Stimulated activated naive CD8-positive, alpha-beta T cell treated with anti-CD3 and anti-CD28 coated beads, Interleukin-15, amount 100 ng/mL, for 72 hours (primary cell): Measurements from ENCODE around the gene SLC38A10.
A peak's percentile ranks its signal among the peaks of the same experiment; 100 is the strongest.

Source experiments
- ATAC-seq: fragments of 150-1000 bp; cut with Tn5 transposase; 2 replicates; pipeline ENCODE4 v1.10.0; 2021; ENCODE audit warnings: mild to moderate bottlenecking, moderate library complexity
- DNase-seq, 2 donors: peaks; one replicate each; pipeline ENCODE4 v3.0.0; 2021 to 2022
- H3K27ac Mint-ChIP-seq, 2 donors: one replicate each; pipeline ENCODE4 v1.8.0; 2022; ENCODE audit warnings: mild to moderate bottlenecking in 2 of 2, mixed read lengths in 2 of 2, moderate library complexity in 2 of 2
- H3K27me3 Mint-ChIP-seq: one replicate; pipeline ENCODE4 v1.8.0; 2022; ENCODE audit warnings: mixed read lengths
- H3K4me1 Mint-ChIP-seq: one replicate; pipeline ENCODE4 v1.8.0; 2022; ENCODE audit warnings: mild to moderate bottlenecking, mixed read lengths
- H3K4me3 Mint-ChIP-seq, 2 donors: one replicate each; pipeline ENCODE4 v1.8.0; 2022; ENCODE audit warnings: mild to moderate bottlenecking in 2 of 2, mixed read lengths in 2 of 2, moderate library complexity in 1 of 2
- H3K9me3 Mint-ChIP-seq, 2 donors: one replicate each; pipeline ENCODE4 v1.8.0; 2022; ENCODE audit warnings: mixed read lengths in 2 of 2

Gene SLC38A10

GRCh38 chr17:81333616-81334368 lies 38.7 kb upstream of the SLC38A10 start:
- peaks cover 56% of the 10 kb centered on the region for H3K27me3 Mint-ChIP-seq
- no peak for DNase-seq
- no peaks in the 10 kb centered on the region for H3K9me3 Mint-ChIP-seq
- H3K27ac Mint-ChIP-seq, result no peak overlapping the region
- no peak overlapping the region for H3K4me3 Mint-ChIP-seq
- no peaks in the 10 kb centered on the region for H3K4me1 Mint-ChIP-seq
- peak; percentile 7 for ATAC-seq

GRCh38 chr17:81332914-81333528 lies 37.9 kb upstream of the SLC38A10 start:
- H3K9me3 Mint-ChIP-seq, result no peaks in the 10 kb centered on the region
- ATAC-seq (no peak), DNase-seq (no peak)
- no peaks in the 10 kb centered on the region for H3K4me1 Mint-ChIP-seq
- H3K4me3 Mint-ChIP-seq, result no peak overlapping the region
- H3K27me3 Mint-ChIP-seq, result peaks cover 48% of the 10 kb centered on the region
- H3K27ac Mint-ChIP-seq, result no peak overlapping the region

GRCh38 chr17:81332118-81332834 lies 37.2 kb upstream of the SLC38A10 start:
- H3K4me1 Mint-ChIP-seq, result no peaks in the 10 kb centered on the region
- no peak for ATAC-seq
- H3K9me3 Mint-ChIP-seq, result no peaks in the 10 kb centered on the region
- no peak for DNase-seq
- peaks cover 41% of the 10 kb centered on the region for H3K27me3 Mint-ChIP-seq
- no peak overlapping the region for H3K4me3 Mint-ChIP-seq
- no peak overlapping the region for H3K27ac Mint-ChIP-seq

DNA sequence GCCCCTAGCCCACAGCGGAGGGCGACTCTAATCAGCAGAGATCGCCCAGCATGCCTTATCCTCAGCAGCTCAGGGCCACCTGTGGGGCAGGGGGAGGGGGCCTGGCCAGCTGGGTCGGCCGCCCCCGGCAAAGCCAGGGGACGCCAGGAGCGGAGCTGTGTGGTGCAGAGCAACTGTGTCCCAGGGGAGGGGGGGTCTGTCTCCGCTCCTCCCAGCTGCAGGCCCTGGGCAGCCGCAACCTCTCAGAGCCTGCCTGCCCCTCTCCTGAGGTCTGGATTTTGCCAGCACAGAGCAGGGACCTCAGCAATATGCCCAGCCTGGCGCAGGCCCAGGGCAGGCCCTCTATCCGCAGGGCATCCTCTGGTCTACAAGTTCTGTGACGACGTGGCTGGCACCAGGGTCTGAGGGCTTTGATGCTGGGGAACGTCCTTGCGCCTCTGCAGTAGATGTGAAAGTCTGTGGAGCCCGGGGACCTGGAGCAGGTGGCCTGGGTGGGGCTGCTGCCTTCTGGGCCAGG lies 36.5 kb upstream of the SLC38A10 start:
- no peak overlapping the region for H3K4me3 Mint-ChIP-seq
- H3K27me3 Mint-ChIP-seq, result peaks cover 37% of the 10 kb centered on the region
- no peaks in the 10 kb centered on the region for H3K9me3 Mint-ChIP-seq
- no peak for DNase-seq
- ATAC-seq, result no peak
- H3K27ac Mint-ChIP-seq, result no peak overlapping the region
- H3K4me1 Mint-ChIP-seq, result no peaks in the 10 kb centered on the region

GRCh38 chr17:81330884-81331245 lies 35.8 kb upstream of the SLC38A10 start:
- Mint-ChIP-seq H3K27me3 (peaks cover 31% of the 10 kb centered on the region), H3K9me3 (no peaks in the 10 kb centered on the region), H3K27ac (no peak overlapping the region), H3K4me1 (no peaks in the 10 kb centered on the region), H3K4me3 (no peak overlapping the region)
- DNase-seq (no peak), ATAC-seq (no peak)

DNA sequence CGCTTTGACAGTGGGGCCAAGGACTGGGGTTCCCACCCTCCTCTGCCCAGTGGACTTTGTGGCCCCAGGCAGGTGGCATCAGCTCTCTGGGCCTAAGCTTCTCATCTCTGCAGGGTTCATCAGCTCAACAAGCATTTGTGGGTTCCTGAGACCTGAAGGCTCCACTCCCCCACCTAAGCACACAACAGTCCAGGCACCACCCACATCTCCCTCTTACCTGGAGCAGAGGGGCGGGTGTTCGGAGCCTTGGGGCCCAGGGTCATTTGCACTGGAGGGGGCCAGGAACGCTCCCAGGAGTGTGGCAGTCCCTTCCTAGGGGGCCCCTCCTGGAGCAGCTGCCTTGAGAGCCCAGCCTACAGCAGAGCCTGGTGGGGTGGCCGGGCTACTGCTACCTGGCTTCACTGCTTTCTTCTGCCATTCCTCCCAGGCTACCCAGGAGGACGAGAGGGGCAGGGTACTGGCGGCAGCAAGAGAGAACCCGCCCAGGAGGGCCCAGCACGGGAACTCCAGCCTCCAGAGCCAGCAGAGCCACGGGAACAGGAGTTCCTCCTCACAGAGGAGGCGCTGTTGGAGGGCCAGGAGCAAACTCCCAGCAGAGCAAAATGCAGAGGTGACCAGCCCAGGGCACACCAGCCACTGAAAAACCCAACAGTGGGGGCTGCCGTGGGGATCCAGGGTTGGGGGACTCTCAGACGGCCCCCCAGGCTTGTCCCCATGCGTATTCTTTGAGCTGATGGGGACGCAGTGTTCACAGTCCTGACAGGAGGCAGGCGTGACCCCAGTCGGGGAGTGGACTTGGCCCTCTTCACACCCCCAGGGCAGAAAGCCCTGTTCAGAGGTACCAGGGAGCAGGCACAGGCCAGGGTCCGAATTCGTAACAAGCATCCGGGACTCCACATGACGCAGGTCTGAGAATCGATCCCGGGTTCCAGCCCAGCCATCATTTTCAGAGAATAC lies 35.1 kb upstream of the SLC38A10 start:
- no peak overlapping the region for H3K4me3 Mint-ChIP-seq
- H3K27me3 Mint-ChIP-seq, result peaks cover 26% of the 10 kb centered on the region
- ATAC-seq, result no peak
- no peaks in the 10 kb centered on the region for H3K9me3 Mint-ChIP-seq
- no peak overlapping the region for H3K27ac Mint-ChIP-seq
- no peak for DNase-seq
- no peaks in the 10 kb centered on the region for H3K4me1 Mint-ChIP-seq

- Mint-ChIP-seq H3K4me1 (no peaks in the 10 kb centered on the region), H3K27ac (no peak overlapping the region), H3K27me3 (peaks cover 20% of the 10 kb centered on the region), H3K9me3 (no peaks in the 10 kb centered on the region), H3K4me3 (no peak overlapping the region)
- no peak for DNase-seq
- ATAC-seq, result no peak
Observed at GRCh38 chr17:81328978-81329926, 34.1 kb upstream of the SLC38A10 start.

GRCh38 chr17:81328489-81328888 lies 33.4 kb upstream of the SLC38A10 start:
- H3K27me3 Mint-ChIP-seq, result peaks cover 13% of the 10 kb centered on the region
- no peaks in the 10 kb centered on the region for H3K4me1 Mint-ChIP-seq
- no peak for DNase-seq
- no peak overlapping the region for H3K4me3 Mint-ChIP-seq
- no peak overlapping the region for H3K27ac Mint-ChIP-seq
- ATAC-seq, result no peak
- no peaks in the 10 kb centered on the region for H3K9me3 Mint-ChIP-seq

DNA sequence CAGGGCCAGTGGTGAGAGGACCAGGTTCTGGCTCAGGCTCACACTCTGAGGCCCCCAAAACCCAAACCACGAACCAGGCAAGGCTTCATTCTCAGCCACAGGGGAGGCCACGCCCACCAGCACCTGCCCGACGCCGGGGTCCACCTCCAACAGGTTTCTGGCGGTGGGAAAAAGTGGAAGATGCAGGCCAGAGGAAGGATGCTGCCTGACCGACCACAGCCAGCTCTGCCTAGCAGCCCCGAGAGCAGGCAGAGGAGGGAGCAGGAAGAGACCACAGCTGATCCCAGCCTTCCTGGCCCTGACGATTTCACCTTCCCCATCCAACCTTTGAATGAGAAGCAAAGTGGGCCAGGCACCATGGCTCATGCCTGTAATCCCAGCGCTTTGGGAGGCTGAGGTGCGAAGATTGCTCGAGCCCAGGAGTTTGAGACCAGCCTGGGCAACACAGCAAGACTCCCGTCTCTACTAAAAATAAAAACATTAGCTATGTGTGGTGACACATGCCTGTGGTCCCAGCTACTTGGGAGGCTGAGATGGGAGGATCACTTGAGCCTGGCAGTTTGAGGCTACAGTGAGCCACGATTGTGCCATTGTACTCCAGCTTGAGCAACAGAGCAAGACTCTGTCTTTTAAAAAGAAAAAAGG lies 30.7 kb upstream of the SLC38A10 start:
- no peaks in the 10 kb centered on the region for H3K9me3 Mint-ChIP-seq
- DNase-seq, result no peak
- no peak overlapping the region for H3K27ac Mint-ChIP-seq
- H3K27me3 Mint-ChIP-seq, result no peaks in the 10 kb centered on the region
- ATAC-seq, result no peak
- H3K4me1 Mint-ChIP-seq, result no peaks in the 10 kb centered on the region
- no peak overlapping the region for H3K4me3 Mint-ChIP-seq

DNA sequence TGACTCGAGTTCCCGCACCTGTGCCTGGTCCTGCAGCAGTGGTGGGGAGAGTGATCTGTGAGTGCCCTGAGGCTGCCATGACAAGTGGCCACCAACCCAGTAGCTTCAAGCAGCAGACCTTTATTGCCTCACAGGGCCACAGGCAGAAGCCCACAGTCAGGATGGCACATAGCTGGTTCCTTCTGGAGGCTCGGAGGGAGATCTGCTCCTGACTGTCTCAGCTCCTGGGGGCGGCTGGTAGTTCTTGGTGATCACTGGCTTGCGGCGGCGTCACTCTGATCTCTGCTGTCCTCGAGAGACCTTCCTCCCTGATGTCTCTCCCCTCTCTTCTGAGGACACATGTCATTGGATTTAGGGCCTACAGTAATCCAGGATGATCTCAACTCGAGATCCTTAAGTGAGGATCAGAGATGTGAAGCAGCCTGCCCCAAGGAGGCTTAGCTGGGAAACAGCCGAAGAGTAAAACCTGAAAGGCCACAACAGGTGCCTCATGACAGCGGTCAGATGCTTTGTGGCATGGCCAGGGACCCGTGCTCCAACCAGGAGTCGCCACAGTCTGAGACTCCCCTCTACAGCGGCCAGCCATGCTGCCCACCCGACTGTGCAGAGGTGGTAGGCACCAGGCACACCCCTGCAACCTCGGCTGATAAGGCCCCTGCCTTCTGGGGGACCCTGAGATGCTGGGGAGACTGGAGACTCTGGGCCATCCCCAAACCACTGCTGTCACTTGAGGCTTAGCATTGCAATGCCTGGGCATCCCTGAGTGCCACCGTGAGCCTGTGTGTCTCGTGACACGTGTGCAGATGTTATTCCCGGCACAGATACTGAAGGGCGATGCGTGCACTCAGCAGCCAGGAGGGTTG lies 30.0 kb upstream of the SLC38A10 start:
- Mint-ChIP-seq H3K27me3 (no peaks in the 10 kb centered on the region), H3K9me3 (no peaks in the 10 kb centered on the region), H3K27ac (no peak overlapping the region), H3K4me1 (no peaks in the 10 kb centered on the region), H3K4me3 (no peak overlapping the region)
- no peak for ATAC-seq
- DNase-seq, result no peak

GRCh38 chr17:81324177-81324850 lies 29.2 kb upstream of the SLC38A10 start:
- Mint-ChIP-seq H3K27ac (no peak overlapping the region), H3K9me3 (no peaks in the 10 kb centered on the region), H3K4me3 (no peak overlapping the region), H3K4me1 (no peaks in the 10 kb centered on the region), H3K27me3 (no peaks in the 10 kb centered on the region)
- ATAC-seq (no peak), DNase-seq (no peak)

- Mint-ChIP-seq H3K27me3 (no peaks in the 10 kb centered on the region), H3K9me3 (no peaks in the 10 kb centered on the region), H3K27ac (no peak overlapping the region), H3K4me3 (no peak overlapping the region), H3K4me1 (no peaks in the 10 kb centered on the region)
- ATAC-seq (no peak), DNase-seq (no peak)
Observed at GRCh38 chr17:81323411-81323868, 28.3 kb upstream of the SLC38A10 start.

DNA sequence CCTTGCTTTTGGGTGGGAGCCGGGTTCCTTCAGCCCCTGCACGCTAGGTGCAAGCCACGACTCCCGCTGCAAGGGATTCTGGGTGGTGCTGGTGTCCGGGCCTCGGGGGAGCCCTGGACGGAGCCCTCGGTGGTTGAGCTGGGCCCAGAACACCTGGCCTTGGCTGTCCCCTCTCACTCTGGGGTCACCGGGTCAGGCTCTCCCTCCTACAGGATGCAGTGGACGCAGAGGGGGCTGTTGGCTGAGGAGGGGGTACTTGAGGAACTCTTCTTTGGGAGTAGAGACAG lies 27.9 kb upstream of the SLC38A10 start:
- no peaks in the 10 kb centered on the region for H3K27me3 Mint-ChIP-seq
- no peak for DNase-seq
- H3K4me1 Mint-ChIP-seq, result no peaks in the 10 kb centered on the region
- H3K27ac Mint-ChIP-seq, result no peak overlapping the region
- ATAC-seq, result no peak
- H3K9me3 Mint-ChIP-seq, result no peaks in the 10 kb centered on the region
- no peak overlapping the region for H3K4me3 Mint-ChIP-seq
